B cell (primary cell): ENCODE results near the gene UBAP1L.

Experiments
- CTCF ChIP-seq: fragments of 200-600 bp; IDR thresholded peaks from one replicate; pipeline ENCODE4 v1.8.0; 2022; ENCODE audit warnings: antibody characterized with exemption, mild to moderate bottlenecking
- EZH2 ChIP-seq: IDR thresholded peaks from 2 replicates; pipeline ENCODE4 v1.6.1; 2012; ENCODE audit warnings: borderline replicate concordance, low read depth, mild to moderate bottlenecking, moderate library complexity, low read length; ENCODE audit not compliant: insufficient read depth, poor library complexity, severe bottlenecking

- no peak for TF ChIP-seq CTCF
- TF ChIP-seq EZH2, result no peak
These were observed at the start of gene UBAP1L for GRCh38 chr15:65115086-65115485.
